Mucosa of descending colon (tissue), 3 donors: ENCODE data around the gene INTS3. TPM values are rescaled to one million over a fixed set of nuclear protein-coding genes. Genes with fewer than 3 reads are reported as not detected.
A peak's percentile ranks its signal among the peaks of the same experiment; 100 is the strongest.

Source experiments
- ATAC-seq: fragments of 200-7000 bp; cut with Tn5 transposase; one replicate; pipeline ENCODE4 v1.9.1; 2020; ENCODE audit warnings: mild to moderate bottlenecking, moderate library complexity
- DNase-seq, 3 donors: peaks; one replicate each; pipeline ENCODE4 v3.0.0-alpha.2; 2020
- H3K36me3 ChIP-seq: fragments of 200-600 bp; one replicate; pipeline ENCODE4 v1.8.0; 2021; ENCODE audit warnings: low read depth, mild to moderate bottlenecking
- H3K4me1 ChIP-seq: fragments of 200-600 bp; one replicate; pipeline ENCODE4 v1.8.0; 2021; ENCODE audit warnings: low read depth, mild to moderate bottlenecking
- H3K4me3 ChIP-seq: fragments of 200-600 bp; one replicate; pipeline ENCODE4 v1.8.0; 2021; ENCODE audit warnings: mild to moderate bottlenecking
- H3K9me3 ChIP-seq: fragments of 200-600 bp; one replicate; pipeline ENCODE4 v1.8.0; 2021; ENCODE audit warnings: mild to moderate bottlenecking
- CTCF ChIP-seq: fragments of 200-600 bp; IDR thresholded peaks from one replicate; pipeline ENCODE4 v1.8.0; 2022; ENCODE audit warnings: antibody characterized with exemption, mild to moderate bottlenecking
- intact Hi-C, 2 donors: fragments of 100-400 bp; cut with DNase I in 1 of 2; cut with micrococcal nuclease in 1 of 2; formaldehyde crosslinking; loops; one replicate each; pipeline versions ENCODE4 v1.11.0 to v1.11.1; 2022; cut with DNase I, micrococcal nuclease
- total RNA-seq, 3 donors: library from RNA; stranded (reverse); fragmentation: NEBNext Ultra II Directional in 2 of 3; extraction: Animal tissue kit (Norgen Biotek cat#: 25700) in 2 of 3; gene quantifications; one replicate each; pipeline versions ENCODE4 v1.2.1 to v1.2.4, GENCODE V29; 2021 to 2023
- donor health status: DM: no; HTN: no; CAD: no; lungs with moderate emphysema.
- donor health status: DM: no; HTN: no; CAD: no.
- donor health status: DM: no; HTN: yes; CAD: no.

Gene INTS3
- total RNA-seq, 3 donors from 2014 or later: 30.6 to 52.3 (median 36.1) TPM

GRCh38 chr1:153746174-153746573, 18.3 kb downstream of the INTS3 start:
- Histone ChIP-seq H3K9me3 (no peaks in the 10 kb centered on the region), H3K4me3 (no peak overlapping the region), H3K36me3 (no peaks in the 10 kb centered on the region), H3K4me1 (peaks cover 13% of the 10 kb centered on the region)
- intact Hi-C loops: loop anchor here in 1 of 2 donors (10.0 kb wide), 1 partner anchor 231 kb away; no protein-coding TSS in a partner anchor
- DNase-seq (no peak), ATAC-seq (no peak)
- TF ChIP-seq CTCF: no peak

- Histone ChIP-seq H3K4me3 (no peak overlapping the region), H3K36me3 (no peaks in the 10 kb centered on the region), H3K4me1 (peaks cover 13% of the 10 kb centered on the region), H3K9me3 (no peaks in the 10 kb centered on the region)
- intact Hi-C loops: loop anchor here in 1 of 2 donors (10.0 kb wide), 1 partner anchor 234 kb away; no protein-coding TSS in a partner anchor
- no peak for DNase-seq
- ATAC-seq: no peak
- TF ChIP-seq CTCF: no peak
Measured at GRCh38 chr1:153748903-153749302, 21.1 kb downstream of the INTS3 start.

- Histone ChIP-seq H3K36me3 (no peaks in the 10 kb centered on the region), H3K4me3 (no peak overlapping the region), H3K9me3 (no peaks in the 10 kb centered on the region), H3K4me1 (peaks cover 13% of the 10 kb centered on the region)
- ATAC-seq (peak; percentile 96), DNase-seq (peak; percentile 83 to 93 (median 91))
- TF ChIP-seq CTCF: peak; percentile 97
- intact Hi-C loops: loop anchor here in 1 of 2 donors (10.0 kb wide), 1 partner anchor 235 kb away; no protein-coding TSS in a partner anchor
Measured at GRCh38 chr1:153749408-153750005, 21.7 kb downstream of the INTS3 start.

GRCh38 chr1:153750026-153750995, 22.5 kb downstream of the INTS3 start:
- Histone ChIP-seq H3K9me3 (no peaks in the 10 kb centered on the region), H3K36me3 (no peaks in the 10 kb centered on the region), H3K4me3 (no peak overlapping the region), H3K4me1 (peaks cover 13% of the 10 kb centered on the region)
- peak; percentile 87 for ATAC-seq
- peak in 1 of 3 donors; percentile 40 for DNase-seq
- intact Hi-C loops: no loop called here
- no peak for TF ChIP-seq CTCF

- TF ChIP-seq CTCF: no peak
- Histone ChIP-seq H3K36me3 (no peaks in the 10 kb centered on the region), H3K4me1 (peaks cover 13% of the 10 kb centered on the region), H3K4me3 (no peak overlapping the region), H3K9me3 (no peaks in the 10 kb centered on the region)
- ATAC-seq (peak; percentile 9), DNase-seq (no peak)
- intact Hi-C loops: no loop called here
Measured at GRCh38 chr1:153752072-153752471, 24.2 kb downstream of the INTS3 start.
